Lower leg skin (tissue), 3 donors: ENCODE measurements around the gene KRT83.

Source experiments
- POLR2A ChIP-seq, 2 donors: fragments of 450-650 bp; IDR thresholded peaks; one replicate each; pipeline ENCODE4 v1.6.1; 2016 to 2017; ENCODE audit warnings: antibody characterized with exemption in 2 of 2, mild to moderate bottlenecking in 1 of 2, moderate library complexity in 1 of 2
- TF ChIP-seq, protein P1 (sequence below), 3 donors: fragments of 450-650 bp; IDR thresholded peaks; one replicate each; pipeline ENCODE4 v1.5.1; 2016; ENCODE audit warnings: antibody characterized with exemption in 3 of 3, mild to moderate bottlenecking in 3 of 3, moderate library complexity in 2 of 3

- TF ChIP-seq, protein P1, sequence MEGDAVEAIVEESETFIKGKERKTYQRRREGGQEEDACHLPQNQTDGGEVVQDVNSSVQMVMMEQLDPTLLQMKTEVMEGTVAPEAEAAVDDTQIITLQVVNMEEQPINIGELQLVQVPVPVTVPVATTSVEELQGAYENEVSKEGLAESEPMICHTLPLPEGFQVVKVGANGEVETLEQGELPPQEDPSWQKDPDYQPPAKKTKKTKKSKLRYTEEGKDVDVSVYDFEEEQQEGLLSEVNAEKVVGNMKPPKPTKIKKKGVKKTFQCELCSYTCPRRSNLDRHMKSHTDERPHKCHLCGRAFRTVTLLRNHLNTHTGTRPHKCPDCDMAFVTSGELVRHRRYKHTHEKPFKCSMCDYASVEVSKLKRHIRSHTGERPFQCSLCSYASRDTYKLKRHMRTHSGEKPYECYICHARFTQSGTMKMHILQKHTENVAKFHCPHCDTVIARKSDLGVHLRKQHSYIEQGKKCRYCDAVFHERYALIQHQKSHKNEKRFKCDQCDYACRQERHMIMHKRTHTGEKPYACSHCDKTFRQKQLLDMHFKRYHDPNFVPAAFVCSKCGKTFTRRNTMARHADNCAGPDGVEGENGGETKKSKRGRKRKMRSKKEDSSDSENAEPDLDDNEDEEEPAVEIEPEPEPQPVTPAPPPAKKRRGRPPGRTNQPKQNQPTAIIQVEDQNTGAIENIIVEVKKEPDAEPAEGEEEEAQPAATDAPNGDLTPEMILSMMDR (IDR thresholded peaks at IDR 0.05): no peak
- no peak for TF ChIP-seq POLR2A (IDR thresholded peaks at IDR 0.05)
Observed at GRCh38 chr12:52318241-52318990, 2.8 kb downstream of the KRT83 start.
